ENCODE results near the gene COL4A2.

The COL4A2 gene

DNA sequence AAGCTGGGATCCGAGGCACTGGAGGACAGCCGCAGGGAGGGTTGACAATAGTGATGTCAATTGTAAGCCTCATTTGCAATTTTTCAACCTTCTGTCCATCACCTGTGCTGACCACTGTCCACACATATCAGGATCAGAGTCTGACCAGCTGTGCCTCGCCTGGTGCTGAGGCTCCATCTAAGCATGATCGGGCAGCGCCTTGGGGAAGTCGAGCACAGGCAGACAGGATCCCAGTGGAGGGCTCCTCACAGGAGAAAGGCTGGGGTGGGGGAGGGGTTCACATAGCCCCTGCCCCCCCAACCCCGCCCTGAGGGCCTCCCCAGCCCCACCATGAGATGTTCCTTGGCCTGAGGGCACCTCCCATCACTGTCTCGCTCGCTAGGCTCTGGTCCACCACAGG lies 194.1 kb downstream of the COL4A2 start:
- DNase-seq (ENCODE audit: low spot score), result no peak
- Histone ChIP-seq H3K27ac (peak overlapping the region in 1 of 2 donors; percentile 31), H3K4me3 (no peak overlapping the region)
- TF ChIP-seq, protein P1, sequence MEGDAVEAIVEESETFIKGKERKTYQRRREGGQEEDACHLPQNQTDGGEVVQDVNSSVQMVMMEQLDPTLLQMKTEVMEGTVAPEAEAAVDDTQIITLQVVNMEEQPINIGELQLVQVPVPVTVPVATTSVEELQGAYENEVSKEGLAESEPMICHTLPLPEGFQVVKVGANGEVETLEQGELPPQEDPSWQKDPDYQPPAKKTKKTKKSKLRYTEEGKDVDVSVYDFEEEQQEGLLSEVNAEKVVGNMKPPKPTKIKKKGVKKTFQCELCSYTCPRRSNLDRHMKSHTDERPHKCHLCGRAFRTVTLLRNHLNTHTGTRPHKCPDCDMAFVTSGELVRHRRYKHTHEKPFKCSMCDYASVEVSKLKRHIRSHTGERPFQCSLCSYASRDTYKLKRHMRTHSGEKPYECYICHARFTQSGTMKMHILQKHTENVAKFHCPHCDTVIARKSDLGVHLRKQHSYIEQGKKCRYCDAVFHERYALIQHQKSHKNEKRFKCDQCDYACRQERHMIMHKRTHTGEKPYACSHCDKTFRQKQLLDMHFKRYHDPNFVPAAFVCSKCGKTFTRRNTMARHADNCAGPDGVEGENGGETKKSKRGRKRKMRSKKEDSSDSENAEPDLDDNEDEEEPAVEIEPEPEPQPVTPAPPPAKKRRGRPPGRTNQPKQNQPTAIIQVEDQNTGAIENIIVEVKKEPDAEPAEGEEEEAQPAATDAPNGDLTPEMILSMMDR (IDR thresholded peaks at IDR 0.05), result no peak

DNA sequence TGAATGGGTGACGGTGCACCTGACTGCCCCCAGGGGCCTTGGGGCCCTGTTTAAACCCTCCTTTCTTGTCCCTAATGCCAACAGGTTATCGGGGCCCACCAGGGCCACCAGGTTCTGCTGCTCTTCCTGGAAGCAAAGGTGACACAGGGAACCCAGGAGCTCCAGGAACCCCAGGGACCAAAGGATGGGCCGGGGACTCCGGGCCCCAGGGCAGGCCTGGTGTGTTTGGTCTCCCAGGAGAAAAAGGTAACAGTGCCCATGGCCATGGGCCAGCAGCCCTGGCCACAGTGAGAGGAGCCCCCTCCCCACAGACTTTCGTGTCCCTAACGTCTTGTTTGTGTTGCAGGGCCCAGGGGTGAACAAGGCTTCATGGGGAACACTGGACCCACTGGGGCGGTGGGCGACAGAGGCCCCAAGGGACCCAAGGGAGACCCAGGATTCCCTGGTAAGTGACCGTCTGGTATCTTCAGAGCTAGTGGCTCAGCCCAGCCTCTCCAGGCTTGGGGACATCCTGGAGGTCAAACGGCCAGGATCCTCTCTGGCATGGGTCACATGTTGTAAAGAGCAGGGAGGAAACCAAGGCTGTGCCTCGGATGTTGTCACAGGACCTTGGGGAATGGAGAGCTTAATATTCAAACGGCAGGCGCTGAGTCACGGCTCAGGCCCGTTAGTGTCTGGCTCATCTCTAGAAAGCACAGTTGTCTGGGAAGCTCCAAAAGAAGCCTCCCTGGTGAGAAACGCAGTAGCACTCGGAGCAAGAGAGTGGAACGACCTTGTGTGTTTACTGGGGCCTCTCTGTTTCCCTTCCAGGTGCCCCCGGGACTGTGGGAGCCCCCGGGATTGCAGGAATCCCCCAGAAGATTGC lies 196.2 kb downstream of the COL4A2 start:
- TF ChIP-seq, protein P1 (IDR thresholded peaks at IDR 0.05), result no peak
- Histone ChIP-seq H3K4me3 (no peak overlapping the region), H3K27ac (peak overlapping the region; percentile 39 to 44)
- no peak for DNase-seq (ENCODE audit: low spot score)

DNA sequence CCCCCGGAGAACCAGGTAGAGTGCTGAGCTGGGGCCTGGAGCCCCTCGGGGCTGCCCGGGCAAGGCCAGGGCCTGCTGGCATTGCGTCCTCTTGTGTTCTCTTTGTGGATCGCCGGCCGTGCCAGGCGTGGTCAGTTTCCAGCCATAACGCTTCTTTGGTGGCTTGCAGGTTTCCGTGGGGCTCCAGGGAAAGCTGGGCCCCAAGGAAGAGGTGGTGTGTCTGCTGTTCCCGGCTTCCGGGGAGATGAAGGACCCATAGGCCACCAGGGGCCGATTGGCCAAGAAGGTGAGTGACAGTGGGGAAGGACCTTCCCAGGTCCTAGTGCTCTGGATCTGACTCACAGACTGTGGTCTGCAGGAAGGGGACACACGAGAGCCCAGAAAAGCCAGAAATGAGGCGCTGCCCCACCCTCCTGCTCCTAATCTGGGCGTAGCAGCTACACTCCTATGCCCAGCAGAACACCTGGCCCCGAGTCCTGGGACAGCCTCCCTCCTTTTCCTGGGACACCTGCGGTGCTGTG lies 197.0 kb downstream of the COL4A2 start:
- H3K4me3 ChIP-seq, result no peak overlapping the region
- DNase-seq (ENCODE audit: low spot score), result no peak
- peak overlapping the region; percentile 39 to 44 for H3K27ac ChIP-seq
- TF ChIP-seq, protein P1 (IDR thresholded peaks at IDR 0.05), result no peak

DNA sequence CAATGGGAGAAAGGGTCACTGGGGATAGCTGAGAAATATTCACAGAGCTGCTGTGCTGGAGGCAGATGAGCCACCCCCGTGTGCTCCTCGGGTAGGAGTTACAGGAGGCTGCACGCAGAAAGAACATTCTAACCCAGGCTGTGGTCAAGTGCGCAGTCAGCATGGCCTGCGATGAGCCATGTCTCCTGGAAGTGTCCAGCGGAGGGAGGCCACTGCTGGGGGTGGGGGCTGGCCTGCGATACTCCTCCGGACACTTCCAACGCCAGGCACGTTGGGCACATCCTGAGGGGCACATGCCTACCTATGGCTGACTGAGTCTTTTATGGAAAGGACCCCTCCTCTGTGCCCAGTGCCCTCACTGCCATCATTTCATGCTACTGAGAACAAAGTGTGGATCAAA lies 198.5 kb downstream of the COL4A2 start:
- Histone ChIP-seq H3K4me3 (no peak overlapping the region), H3K27ac (peak overlapping the region; percentile 45 to 87)
- TF ChIP-seq, protein P1 (IDR thresholded peaks at IDR 0.05), result no peak
- no peak for DNase-seq (ENCODE audit: low spot score)

DNA sequence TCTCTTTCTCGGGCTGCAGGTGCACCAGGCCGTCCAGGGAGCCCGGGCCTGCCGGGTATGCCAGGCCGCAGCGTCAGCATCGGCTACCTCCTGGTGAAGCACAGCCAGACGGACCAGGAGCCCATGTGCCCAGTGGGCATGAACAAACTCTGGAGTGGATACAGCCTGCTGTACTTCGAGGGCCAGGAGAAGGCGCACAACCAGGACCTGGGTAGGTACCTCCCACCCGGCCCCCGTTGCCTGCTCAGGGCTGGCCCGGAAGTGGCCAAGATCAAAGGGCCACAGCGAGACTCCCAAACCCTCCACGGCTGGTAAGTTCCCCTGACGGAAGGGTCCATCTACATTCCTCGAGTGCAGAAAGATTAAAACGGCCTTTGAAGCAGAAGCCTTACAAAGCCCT lies 199.3 kb downstream of the COL4A2 start:
- TF ChIP-seq, protein P1 (IDR thresholded peaks at IDR 0.05), result no peak
- peak; percentile 73 for DNase-seq (ENCODE audit: low spot score)
- peak overlapping the region; percentile 71 to 87 for H3K27ac ChIP-seq
- H3K4me3 ChIP-seq, result no peak overlapping the region

DNA sequence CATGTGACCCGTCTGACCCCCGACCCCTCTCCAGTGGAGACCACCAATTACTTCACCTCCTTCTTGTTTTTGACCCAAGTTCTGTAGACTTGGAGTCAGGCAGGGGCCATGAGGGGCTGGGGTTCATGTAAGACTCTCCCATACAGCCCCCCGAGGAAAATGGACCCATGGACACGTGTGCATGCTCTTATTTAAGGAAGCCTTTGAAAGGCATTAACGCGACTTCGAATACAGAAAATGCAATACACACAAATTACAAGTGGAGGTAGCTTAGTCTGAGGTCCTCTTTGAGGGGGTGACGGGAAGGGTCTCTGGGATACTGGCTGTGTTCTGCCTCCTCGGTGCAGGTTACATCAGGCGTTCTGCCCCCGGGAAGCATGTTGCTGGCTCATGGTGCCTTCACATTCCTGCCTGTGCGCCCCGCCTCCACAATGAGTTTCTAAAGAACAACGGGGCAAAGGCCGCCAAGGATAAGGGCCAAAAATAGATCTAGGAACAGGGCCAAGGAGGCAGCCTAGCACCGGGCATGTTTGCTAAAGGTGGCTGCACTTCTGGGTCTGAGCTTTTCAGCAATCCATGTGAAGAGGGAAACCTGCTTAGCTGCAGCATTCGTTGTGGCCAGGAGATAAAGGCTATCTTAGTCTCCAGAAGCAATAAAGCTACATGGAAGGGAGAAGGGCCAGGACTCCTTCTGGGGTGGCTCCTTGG lies 199.9 kb downstream of the COL4A2 start:
- H3K4me3 ChIP-seq, result peak overlapping the region; percentile 2
- peak overlapping the region; percentile 71 to 87 for H3K27ac ChIP-seq
- DNase-seq (ENCODE audit: low spot score), result peak; percentile 92
- TF ChIP-seq, protein P1 (IDR thresholded peaks at IDR 0.05), result no peak

Measured in coronary artery (tissue), 2 donors.